Liver (tissue), 9 donors: ENCODE data around the gene CMTM4. TPM values are rescaled to one million over a fixed set of nuclear protein-coding genes. Genes with fewer than 3 reads are reported as not detected.

Experiments used
- DNase-seq: peaks from one replicate; pipeline ENCODE4 v3.0.0-alpha.2; 2017; ENCODE audit warnings: low spot score
- H3K27ac ChIP-seq, 2 donors: one replicate each; pipeline ENCODE4 v1.7.0; 2013; ENCODE audit warnings: inconsistent platforms in 2 of 2, low read length in 2 of 2, control low read depth in 1 of 2, low read depth in 1 of 2, mild to moderate bottlenecking in 1 of 2
- H3K27me3 ChIP-seq, 4 donors: one replicate each; pipeline versions ENCODE4 v1.6.1 to v1.7.0; 2013; ENCODE audit warnings: low read length in 3 of 4, inconsistent platforms in 1 of 4, mild to moderate bottlenecking in 1 of 4, moderate library complexity in 1 of 4; ENCODE audit not compliant: control insufficient read depth in 4 of 4, insufficient read depth in 4 of 4
- H3K36me3 ChIP-seq, 4 donors: one replicate each; pipeline versions ENCODE4 v1.6.1 to v1.7.0; 2013; ENCODE audit warnings: low read length in 3 of 4, mild to moderate bottlenecking in 3 of 4, low read depth in 1 of 4, moderate library complexity in 1 of 4; ENCODE audit not compliant: control insufficient read depth in 4 of 4, insufficient read depth in 3 of 4
- H3K4me1 ChIP-seq, 4 donors: one replicate each; pipeline versions ENCODE4 v1.6.1 to v1.7.0; 2013; ENCODE audit warnings: low read length in 3 of 4, mild to moderate bottlenecking in 3 of 4, moderate library complexity in 1 of 4; ENCODE audit not compliant: control insufficient read depth in 4 of 4, insufficient read depth in 4 of 4
- H3K4me3 ChIP-seq, 3 donors: one replicate each; pipeline versions ENCODE4 v1.6.1 to v1.7.0; 2013; ENCODE audit warnings: low read length in 3 of 3, control low read depth in 1 of 3, low read depth in 1 of 3, mild to moderate bottlenecking in 1 of 3
- H3K9ac ChIP-seq, 2 donors: one replicate each; pipeline ENCODE4 v1.7.0; 2013; ENCODE audit warnings: low read length in 2 of 2, mild to moderate bottlenecking in 2 of 2, moderate library complexity in 2 of 2, control low read depth in 1 of 2, low read depth in 1 of 2
- H3K9me3 ChIP-seq, 4 donors: one replicate each; pipeline versions ENCODE4 v1.6.1 to v1.7.0; 2013; ENCODE audit warnings: low read length in 3 of 4; ENCODE audit not compliant: control insufficient read depth in 4 of 4
- ATF3 ChIP-seq: IDR thresholded peaks from 2 replicates; pipeline ENCODE4 v1.6.1; 2016; ENCODE audit warnings: antibody characterized with exemption
- CTCF ChIP-seq: fragments of 150-350 bp; IDR thresholded peaks from 2 replicates; pipeline ENCODE4 v1.5.1; 2017; ENCODE audit warnings: improper control_type of control experiment, low read depth, low read length; ENCODE audit not compliant: missing input control
- EGR1 ChIP-seq, 2 donors: IDR thresholded peaks; 2 replicates each; pipeline ENCODE4 v1.6.1; 2016 to 2018; ENCODE audit warnings: antibody characterized with exemption in 2 of 2, low read depth in 2 of 2
- FOXA1 ChIP-seq: IDR thresholded peaks from 2 replicates; pipeline ENCODE4 v1.6.1; 2016; ENCODE audit warnings: antibody characterized with exemption
- FOXA2 ChIP-seq: IDR thresholded peaks from 2 replicates; pipeline ENCODE4 v1.6.1; 2016; ENCODE audit warnings: antibody characterized with exemption
- GABPA ChIP-seq, 2 donors: IDR thresholded peaks in 1 of 2; conservative IDR thresholded peaks in 1 of 2; 2 replicates each; pipeline ENCODE4 v1.6.1; 2016; ENCODE audit warnings: antibody characterized with exemption in 2 of 2, mild to moderate bottlenecking in 1 of 2, moderate library complexity in 1 of 2
- HNF4A ChIP-seq, 2 donors: conservative IDR thresholded peaks; 2 replicates each; pipeline ENCODE4 v1.6.1; 2016; ENCODE audit warnings: antibody characterized with exemption in 2 of 2, mild to moderate bottlenecking in 2 of 2
- HNF4G ChIP-seq: IDR thresholded peaks from 2 replicates; pipeline ENCODE4 v1.6.1; 2016; ENCODE audit warnings: antibody characterized with exemption
- JUND ChIP-seq, 2 donors: IDR thresholded peaks; 2 replicates each; pipeline ENCODE4 v1.6.1; 2016; ENCODE audit warnings: antibody characterized with exemption in 2 of 2
- NR2F2 ChIP-seq: IDR thresholded peaks from 2 replicates; pipeline ENCODE4 v1.6.1; 2016; ENCODE audit warnings: antibody characterized with exemption
- RAD21 ChIP-seq, 2 donors: IDR thresholded peaks; 2 replicates each; pipeline ENCODE4 v1.6.1; 2016; ENCODE audit warnings: antibody characterized with exemption in 2 of 2, mild to moderate bottlenecking in 2 of 2
- REST ChIP-seq: IDR thresholded peaks from 2 replicates; pipeline ENCODE4 v1.6.1; 2016; ENCODE audit warnings: antibody characterized with exemption, mild to moderate bottlenecking
- RXRA ChIP-seq, 2 donors: IDR thresholded peaks; 2 replicates each; pipeline ENCODE4 v1.6.1; 2017 to 2018; ENCODE audit warnings: antibody characterized with exemption in 2 of 2, mild to moderate bottlenecking in 1 of 2
- SP1 ChIP-seq: IDR thresholded peaks from 2 replicates; pipeline ENCODE4 v1.6.1; 2018; ENCODE audit warnings: antibody characterized with exemption, mild to moderate bottlenecking
- YY1 ChIP-seq: IDR thresholded peaks from 2 replicates; pipeline ENCODE4 v1.6.1; 2016; ENCODE audit warnings: antibody characterized with exemption, mild to moderate bottlenecking
- ZBTB33 ChIP-seq: IDR thresholded peaks from 2 replicates; pipeline ENCODE4 v1.6.1; 2016; ENCODE audit warnings: antibody characterized with exemption
- WGBS: extraction: QIAGEN DNeasy Blood & Tissue Kit; methylation state at CpG from one replicate; pipeline ENCODE4 v1.1.7; 2013; 5-methylcytosine and 5-hydroxymethylcytosine counted together
- polyA plus RNA-seq, 2 donors: library from polyadenylated mRNA; stranded (reverse) in 1 of 2; unstranded in 1 of 2; fragments of 200-250 nt in 1 of 2; fragments of >200 nt in 1 of 2; fragmentation: Nextera tagmentation in 1 of 2; extraction: Ambion mirVana in 1 of 2; gene quantifications; one replicate each; pipeline versions ENCODE4 v1.2.1 to v1.2.3, GENCODE V29; 2013 to 2015
- total RNA-seq, 2 donors: library from RNA; depleted of rRNA; stranded (reverse); fragments of >200 nt; gene quantifications; one replicate each; pipeline ENCODE4 v1.2.3, GENCODE V29; 2014
- donor health status: healthy.
- donor health status: healthy.
- donor health status: healthy.
- donor health status: healthy.
- donor health status: healthy.

The CMTM4 gene
- total and polyA plus RNA-seq, 4 donors = 2.9 to 19.7 (median 6.3) TPM

GRCh38 chr16:66651965-66652364 is 44.6 kb downstream of the CMTM4 start:
- DNase-seq = no peak

GRCh38 chr16:66651474-66651765 is 45.1 kb downstream of the CMTM4 start:
- Histone ChIP-seq H3K4me1 (peaks cover 4 to 9% (median 6%) of the 10 kb centered on the region in 4 donors), H3K9me3 (no peaks in the 10 kb centered on the region), H3K36me3 (no peaks in the 10 kb centered on the region), H3K27ac (no peak overlapping the region), H3K9ac (no peak overlapping the region), H3K27me3 (no peaks in the 10 kb centered on the region), H3K4me3 (no peak overlapping the region)
- no peak for DNase-seq
- 78% methylated on average over 2 of the region's 2 CpGs for whole genome bisulfite sequencing
- no peak for TF ChIP-seq CTCF
- TF ChIP-seq RAD21 (IDR thresholded peaks at IDR 0.05) = no peak
- TF ChIP-seq YY1 = no peak
- no peak for TF ChIP-seq HNF4G
- no peak for TF ChIP-seq JUND (IDR thresholded peaks at IDR 0.05)
- TF ChIP-seq FOXA1 = no peak
- TF ChIP-seq ZBTB33 = no peak
- TF ChIP-seq GABPA (IDR thresholded peaks at IDR 0.05 in 1 of 2, conservative IDR thresholded peaks at IDR 0.05 in 1 of 2) = no peak
- no peak for TF ChIP-seq EGR1 (IDR thresholded peaks at IDR 0.05; ENCODE audit: low read depth in 2 of 2)
- TF ChIP-seq ATF3 = no peak
- TF ChIP-seq RXRA (IDR thresholded peaks at IDR 0.05) = no peak
- TF ChIP-seq HNF4A (conservative IDR thresholded peaks at IDR 0.05) = no peak

More at GRCh38 chr16:66651965-66652364, 44.6 kb downstream of the CMTM4 start:
- H3K4me3 ChIP-seq = no peak overlapping the region
- no peaks in the 10 kb centered on the region for H3K27me3 ChIP-seq
- WGBS = 91% methylated on average over 6 of the region's 6 CpGs
- H3K36me3 ChIP-seq = no peaks in the 10 kb centered on the region
- H3K9ac ChIP-seq = no peak overlapping the region
- TF ChIP-seq SP1 (no peak), REST (no peak), FOXA2 (no peak), NR2F2 (no peak), CTCF (no peak), HNF4G (no peak)
- H3K27ac ChIP-seq = no peak overlapping the region
- H3K9me3 ChIP-seq = no peaks in the 10 kb centered on the region
- peaks cover 4 to 9% (median 6%) of the 10 kb centered on the region in 4 donors for H3K4me1 ChIP-seq
